Coronary artery (tissue), 2 donors: ENCODE data around the gene ZC3H12D.
"Not testable (repeated sequence)": the region's sequence is repeated elsewhere in the genome, so short reads cannot be mapped to it uniquely, and the experiment has no call there.

ENCODE experiments used
- DNase-seq: peaks from one replicate; pipeline ENCODE4 v3.0.0-alpha.2; 2017; ENCODE audit warnings: low spot score
- H3K27ac ChIP-seq, 2 donors: fragments of 200-600 bp; sonication (generic); one replicate each; pipeline ENCODE4 v1.5.1; 2016 to 2019
- H3K4me3 ChIP-seq: fragments of 200-600 bp; sonication (generic); 2 replicates; pipeline ENCODE4 v1.5.1; 2016; ENCODE audit warnings: mild to moderate bottlenecking, moderate library complexity
- CTCF ChIP-seq: fragments of 200-600 bp; sonication (generic); IDR thresholded peaks from one replicate; pipeline ENCODE4 v1.5.1; 2019; ENCODE audit warnings: antibody characterized with exemption

Gene ZC3H12D

GRCh38 chr6:149463781-149464180, 21.0 kb downstream of the ZC3H12D start:
- no peak for TF ChIP-seq CTCF
- Histone ChIP-seq H3K4me3 (no peak overlapping the region), H3K27ac (no peak overlapping the region)
- DNase-seq: no peak

- DNase-seq, H3K4me3 ChIP-seq, H3K27ac ChIP-seq: not testable (repeated sequence)
Measured at GRCh38 chr6:149462712-149463111, 22.1 kb downstream of the ZC3H12D start.

DNA sequence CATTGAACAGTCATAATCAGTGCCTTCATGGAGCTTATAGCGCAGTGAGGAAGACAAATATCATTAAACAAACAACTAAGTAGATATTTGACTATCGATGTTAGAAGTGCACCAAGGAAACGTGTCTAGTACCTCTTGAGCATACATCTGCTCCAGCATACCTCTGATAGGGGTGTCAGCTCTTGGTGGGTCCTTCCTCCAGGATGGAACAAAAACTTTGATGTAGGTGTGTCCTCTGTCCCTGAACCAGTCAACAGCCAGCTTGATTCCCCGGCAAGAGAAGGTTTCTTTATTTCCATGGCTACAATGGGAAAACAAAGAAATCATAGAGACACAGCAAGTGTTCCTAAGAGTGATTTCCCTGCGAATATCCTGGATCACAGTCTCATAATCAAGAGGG, 23.1 kb downstream of the ZC3H12D start:
- no peak for TF ChIP-seq CTCF
- no peak overlapping the region for H3K27ac ChIP-seq
- H3K4me3 ChIP-seq: no peak overlapping the region
- no peak for DNase-seq

DNA sequence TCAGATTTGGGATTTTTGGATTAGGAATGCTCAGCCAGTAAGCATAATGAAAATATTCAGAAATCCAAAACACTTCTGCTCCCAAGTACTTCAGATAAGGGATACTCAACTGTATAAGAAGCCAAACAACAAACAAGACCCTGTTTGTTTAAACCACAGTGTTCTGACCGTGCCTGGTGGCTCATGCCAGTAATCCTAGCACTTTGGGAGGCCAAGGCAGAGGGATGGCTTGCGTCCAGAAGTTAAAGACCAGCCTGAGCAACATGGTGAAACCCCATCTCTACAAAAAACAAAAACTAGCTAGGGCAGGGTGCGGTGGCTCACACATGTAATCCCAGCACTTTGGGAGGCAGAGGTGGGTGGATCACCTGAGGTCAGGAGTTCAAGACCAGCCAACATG, 24.6 kb downstream of the ZC3H12D start:
- not testable (repeated sequence) for DNase-seq, H3K27ac ChIP-seq, H3K4me3 ChIP-seq

DNA sequence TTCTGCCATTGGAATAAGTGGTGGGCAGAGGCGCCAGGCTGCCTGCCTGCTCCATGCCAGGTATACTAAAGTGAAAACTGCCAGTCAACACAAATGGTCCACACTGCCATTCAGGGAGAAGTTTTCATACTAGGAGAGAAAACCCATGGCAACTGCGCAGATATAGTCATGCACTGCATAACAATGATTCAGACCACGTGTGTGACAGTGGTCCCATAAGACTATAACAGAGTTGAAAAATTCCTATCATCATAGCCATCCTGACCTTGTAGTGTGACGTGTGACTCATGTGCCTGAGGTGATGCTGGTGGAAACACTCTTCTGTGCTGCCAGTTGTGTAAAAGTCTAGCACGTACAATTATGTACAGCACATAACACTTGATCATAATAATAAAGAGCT, 25.1 kb downstream of the ZC3H12D start:
- Histone ChIP-seq H3K27ac (no peak overlapping the region), H3K4me3 (no peak overlapping the region)
- TF ChIP-seq CTCF: no peak
- DNase-seq: no peak

GRCh38 chr6:149458806-149459205, 26.0 kb downstream of the ZC3H12D start:
- DNase-seq: no peak
- no peak overlapping the region for H3K27ac ChIP-seq
- no peak overlapping the region for H3K4me3 ChIP-seq
- TF ChIP-seq CTCF: no peak

DNA sequence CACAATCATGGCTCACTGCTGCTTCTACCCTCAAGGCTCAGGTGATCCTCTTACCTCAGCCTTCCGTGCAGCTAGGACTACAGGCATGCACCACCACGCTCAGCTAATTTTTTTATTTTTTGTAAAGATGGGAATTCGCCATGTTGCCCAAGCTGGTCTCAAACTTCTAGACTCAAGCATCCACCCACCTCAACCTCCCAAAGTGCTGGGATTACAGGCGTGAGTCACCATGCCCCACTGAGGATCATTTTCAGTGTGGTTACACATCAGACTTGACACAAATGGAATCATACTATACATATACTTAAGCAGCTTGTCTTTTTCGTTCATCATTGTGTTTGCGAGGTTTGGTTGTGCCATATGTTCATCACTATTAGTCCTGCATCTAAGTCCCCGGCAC, 26.6 kb downstream of the ZC3H12D start:
- no peak overlapping the region for H3K27ac ChIP-seq
- no peak for TF ChIP-seq CTCF
- H3K4me3 ChIP-seq: no peak overlapping the region
- no peak for DNase-seq

DNA sequence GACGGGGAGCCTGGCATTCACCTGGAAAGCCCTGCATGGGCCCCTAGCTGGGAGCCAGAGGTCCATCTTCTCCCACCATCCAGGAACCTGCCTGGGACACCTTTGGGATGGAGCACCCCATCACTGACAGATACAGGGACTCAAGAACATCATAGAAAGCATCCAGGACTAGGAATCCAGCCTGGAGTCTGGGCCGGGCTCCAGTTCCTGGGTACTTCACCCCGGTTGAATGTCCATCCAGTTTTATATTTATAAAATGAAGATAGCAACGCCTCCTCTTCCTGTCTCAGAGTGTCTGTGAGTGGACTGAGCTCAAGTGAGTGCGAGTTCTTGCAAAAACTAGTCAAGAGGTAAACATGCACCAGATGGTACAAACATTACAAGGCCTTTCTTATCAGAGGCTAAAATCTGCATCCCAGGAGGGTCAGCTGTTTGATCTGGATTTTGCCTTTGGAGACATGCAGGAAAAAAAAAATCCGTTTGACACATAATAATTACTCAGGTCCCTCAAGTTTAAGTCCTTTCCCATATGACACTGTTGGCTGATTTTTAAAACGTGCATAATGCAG, 27.4 kb downstream of the ZC3H12D start:
- Histone ChIP-seq H3K27ac (no peak overlapping the region), H3K4me3 (no peak overlapping the region)
- no peak for DNase-seq
- no peak for TF ChIP-seq CTCF
